ENCODE results near the gene LRRC36.

GRCh38 chr16:67345401-67345800 is 18.8 kb downstream of the LRRC36 start:
- TF ChIP-seq POLR2AphosphoS5 (IDR thresholded peaks at IDR 0.05) (no peak), EP300 (IDR thresholded peaks at IDR 0.05) (no peak)
